Activated CD4-positive, alpha-beta T cell treated with anti-CD3 and anti-CD28 coated beads, Interleukin-2, Interleukin-4, amounts not matched to agents 100 ng/mL and 50 ng/mL, durations not matched to agents 16 hours and 8 hours (primary cell): Measurements from ENCODE around the gene DOCK1.

Source experiments
- DNase-seq: peaks from one replicate; pipeline ENCODE4 v3.0.0-alpha.2; 2020; ENCODE audit warnings: low spot score

DOCK1 gene

GRCh38 chr10:127357265-127357664, 452.0 kb downstream of the DOCK1 start:
- no peak for DNase-seq

GRCh38 chr10:127358337-127358736, 453.1 kb downstream of the DOCK1 start:
- DNase-seq = no peak

- no peak for DNase-seq
Observed at GRCh38 chr10:127364034-127364433, 458.8 kb downstream of the DOCK1 start.

GRCh38 chr10:127368101-127368500, 462.9 kb downstream of the DOCK1 start:
- no peak for DNase-seq

- DNase-seq = no peak
Observed at GRCh38 chr10:127368929-127369328, 463.7 kb downstream of the DOCK1 start.

GRCh38 chr10:127370601-127371000, 465.4 kb downstream of the DOCK1 start:
- no peak for DNase-seq

GRCh38 chr10:127372361-127372760, 467.1 kb downstream of the DOCK1 start:
- DNase-seq = no peak

GRCh38 chr10:127374074-127374680, 468.9 kb downstream of the DOCK1 start:
- no peak for DNase-seq

GRCh38 chr10:127374901-127375300, 469.7 kb downstream of the DOCK1 start:
- no peak for DNase-seq

GRCh38 chr10:127375461-127375860, 470.2 kb downstream of the DOCK1 start:
- no peak for DNase-seq

GRCh38 chr10:127376071-127376470, 470.8 kb downstream of the DOCK1 start:
- DNase-seq = no peak

GRCh38 chr10:127378628-127379027, 473.4 kb downstream of the DOCK1 start:
- no peak for DNase-seq

GRCh38 chr10:127384532-127384931, 479.3 kb downstream of the DOCK1 start:
- DNase-seq = no peak

GRCh38 chr10:127385066-127385465, 479.8 kb downstream of the DOCK1 start:
- no peak for DNase-seq

- DNase-seq = no peak
Observed at GRCh38 chr10:127386606-127387327, 481.5 kb downstream of the DOCK1 start.

- no peak for DNase-seq
Observed at GRCh38 chr10:127391875-127392274, 486.6 kb downstream of the DOCK1 start.

GRCh38 chr10:127392351-127393235, 487.4 kb downstream of the DOCK1 start:
- DNase-seq = no peak

GRCh38 chr10:127398140-127398970, 493.1 kb downstream of the DOCK1 start:
- no peak for DNase-seq

GRCh38 chr10:127398971-127399365, 493.7 kb downstream of the DOCK1 start:
- DNase-seq = no peak

GRCh38 chr10:127399668-127400067, 494.4 kb downstream of the DOCK1 start:
- no peak for DNase-seq

- no peak for DNase-seq
Observed at GRCh38 chr10:127400216-127400615, 495.0 kb downstream of the DOCK1 start.
